ENCODE results near the gene FOXI1.

The FOXI1 gene

GRCh38 chr5:170150713-170151096 lies 45.0 kb downstream of the FOXI1 start:
- no peak for DNase-seq (ENCODE audit: low read depth in 2 of 2)

GRCh38 chr5:170151097-170151831 lies 45.6 kb downstream of the FOXI1 start:
- DNase-seq (ENCODE audit: low read depth in 2 of 2) = peak; percentile 30 to 31

- DNase-seq (ENCODE audit: low read depth in 2 of 2) = no peak
Measured at GRCh38 chr5:170152767-170153166, 47.1 kb downstream of the FOXI1 start.

GRCh38 chr5:170154297-170154696 lies 48.6 kb downstream of the FOXI1 start:
- no peak for DNase-seq (ENCODE audit: low read depth in 2 of 2)

GRCh38 chr5:170154744-170155143 lies 49.0 kb downstream of the FOXI1 start:
- DNase-seq (ENCODE audit: low read depth in 2 of 2) = no peak

- no peak for DNase-seq (ENCODE audit: low read depth in 2 of 2)
Measured at GRCh38 chr5:170155771-170156170, 50.1 kb downstream of the FOXI1 start.

- peak; percentile 54 to 66 for DNase-seq (ENCODE audit: low read depth in 2 of 2)
Measured at GRCh38 chr5:170159101-170159698, 53.5 kb downstream of the FOXI1 start.
